HG03139 (cell line): ENCODE results near the gene EFHD2.
A peak's percentile ranks its signal among the peaks of the same experiment; 100 is the strongest.
"Not testable (repeated sequence)": the region's sequence is repeated elsewhere in the genome, so short reads cannot be mapped to it uniquely, and the experiment has no call there.

Experiments used
- ATAC-seq: cut with Tn5 transposase; IDR thresholded peaks from one replicate; pipeline ENCODE4 v1.9.1; 2021; ENCODE audit not compliant: unreplicated experiment

The EFHD2 gene

DNA sequence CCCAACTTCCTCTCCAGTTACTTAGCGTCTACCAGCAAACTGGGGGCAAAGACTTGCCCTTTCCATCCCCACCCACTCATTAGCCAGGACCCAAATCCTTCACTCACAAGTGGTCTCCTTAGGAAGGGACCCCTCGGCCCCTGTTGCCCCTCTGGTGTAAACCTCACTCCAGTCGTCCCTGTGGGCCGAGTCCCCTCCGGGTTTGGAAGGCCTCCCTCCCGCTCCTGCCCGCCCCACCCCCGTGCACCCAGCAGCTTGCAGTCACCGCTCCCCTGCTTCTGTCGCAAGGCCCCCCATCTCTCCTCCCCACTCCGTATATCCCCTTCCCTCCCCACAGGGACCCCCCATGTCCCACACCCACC, 1.2 kb downstream of the EFHD2 start:
- ATAC-seq = no peak

DNA sequence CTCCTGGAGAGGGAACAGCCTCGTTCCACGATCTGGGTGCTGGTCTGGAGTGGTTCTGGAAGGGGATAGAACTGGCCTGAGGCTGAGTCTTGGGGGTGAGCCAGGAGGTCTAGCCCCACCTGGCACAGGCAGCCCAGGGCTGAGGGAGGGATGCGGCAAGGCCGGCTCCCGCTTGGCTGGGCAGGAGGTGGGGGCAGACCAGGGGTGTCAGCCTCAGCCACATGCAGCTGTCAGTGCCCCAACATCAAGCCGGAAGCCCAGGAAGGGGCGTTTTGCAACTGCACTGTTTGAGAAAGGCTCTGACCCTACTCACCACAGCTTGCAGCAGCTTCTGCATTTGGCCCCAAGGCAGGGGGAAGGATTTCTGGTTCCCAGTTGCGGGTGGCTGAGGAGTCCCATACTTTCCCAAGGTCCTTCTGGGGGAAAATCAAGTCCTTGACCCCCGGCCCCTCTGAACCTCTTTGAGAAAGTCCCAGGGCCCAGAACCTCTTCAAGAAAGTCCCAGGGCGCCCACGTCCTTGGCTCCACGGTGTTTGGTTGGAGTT, 2.0 kb downstream of the EFHD2 start:
- peak; percentile 49 for ATAC-seq

DNA sequence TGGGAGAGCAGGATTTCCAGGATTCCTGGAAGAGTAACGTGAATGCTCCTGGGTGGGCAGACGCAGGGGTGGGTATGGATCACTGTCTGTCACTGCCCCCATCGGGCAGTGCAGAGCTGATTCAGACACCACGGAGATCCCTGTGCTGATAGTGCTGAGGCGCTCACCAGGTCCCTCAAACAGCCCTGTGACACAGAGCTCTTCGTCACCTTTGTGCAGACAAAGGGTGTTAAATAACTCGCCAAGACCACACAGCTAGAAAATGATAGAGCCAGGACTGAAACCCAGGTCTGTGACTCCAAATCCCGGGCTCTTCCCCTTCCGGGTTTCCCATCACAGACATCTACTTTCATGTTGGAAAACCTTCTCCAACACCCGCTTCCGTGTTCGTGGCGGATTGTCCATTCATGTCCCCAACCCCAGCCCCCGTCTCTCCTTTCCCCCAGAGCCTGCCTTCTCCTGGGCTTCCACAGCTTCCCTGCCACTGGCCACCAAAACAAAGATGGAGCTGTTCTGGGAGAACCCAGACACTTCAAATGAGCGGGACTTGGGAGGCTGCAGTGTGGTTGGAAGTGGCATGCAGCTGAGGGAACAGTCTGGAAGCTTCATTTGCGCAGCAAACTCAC, 2.6 kb downstream of the EFHD2 start:
- ATAC-seq = no peak

DNA sequence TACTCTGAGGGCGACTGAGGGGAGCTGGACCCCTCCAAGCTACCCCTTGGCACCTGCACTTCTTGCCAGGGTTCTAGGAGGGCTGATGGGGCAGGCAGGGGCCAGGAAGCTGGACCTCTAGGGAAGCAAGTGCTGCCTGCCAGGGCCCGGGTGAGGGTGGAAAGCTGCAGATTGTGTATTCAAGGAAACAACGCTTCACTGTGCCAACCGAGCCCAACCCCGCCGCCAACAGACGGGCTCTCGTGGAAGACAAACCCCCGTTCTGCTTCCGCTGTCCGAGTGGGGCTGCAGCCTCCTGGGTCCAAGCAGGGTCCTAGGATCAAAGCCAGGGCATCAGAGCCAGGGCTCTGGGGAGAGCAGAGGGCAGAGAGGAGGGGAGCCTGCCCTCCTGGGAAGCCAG, 3.2 kb downstream of the EFHD2 start:
- no peak for ATAC-seq

DNA sequence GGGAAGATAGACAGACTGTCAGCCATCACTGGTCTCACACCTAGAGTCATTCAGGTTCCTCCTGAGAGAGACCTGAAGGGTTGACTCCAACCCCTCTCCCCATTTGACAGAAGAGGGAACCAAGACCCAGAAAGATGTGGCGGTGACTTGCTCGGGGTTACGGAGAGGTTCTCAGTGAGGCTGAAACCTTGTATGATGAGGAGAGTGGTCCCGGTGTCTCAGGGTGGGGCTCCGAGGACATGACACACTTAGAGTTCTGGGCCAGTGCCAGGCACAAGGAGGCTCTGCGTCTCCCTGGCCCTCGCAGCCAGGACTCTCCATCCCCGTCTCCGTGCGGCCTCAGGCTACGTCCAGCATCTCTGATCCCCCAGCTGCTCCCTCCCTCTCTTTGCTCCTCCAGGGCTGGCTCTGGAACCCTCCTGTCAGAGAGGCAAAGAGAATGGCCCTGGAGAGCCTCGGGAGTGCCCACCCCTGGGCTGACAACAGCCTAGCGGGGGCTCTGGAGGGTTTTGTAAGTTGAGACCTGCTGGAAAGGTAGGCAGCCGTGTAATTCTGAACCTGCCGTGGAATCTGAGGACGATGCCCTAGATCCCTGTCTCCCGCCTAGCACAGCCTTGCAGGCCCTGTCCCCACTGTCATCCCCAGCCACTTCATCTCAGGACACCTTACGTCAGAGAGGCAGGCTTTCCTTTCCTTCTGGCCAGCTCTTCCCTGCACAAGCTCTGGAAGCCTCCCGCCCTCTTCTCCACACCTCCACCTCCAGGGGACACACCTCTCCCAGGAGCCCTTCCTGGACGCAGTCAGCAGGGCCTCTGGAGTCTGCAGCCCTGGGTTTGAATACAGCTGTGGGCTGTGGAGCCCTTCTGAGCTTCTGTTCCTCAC, 4.1 kb downstream of the EFHD2 start:
- ATAC-seq = no peak

DNA sequence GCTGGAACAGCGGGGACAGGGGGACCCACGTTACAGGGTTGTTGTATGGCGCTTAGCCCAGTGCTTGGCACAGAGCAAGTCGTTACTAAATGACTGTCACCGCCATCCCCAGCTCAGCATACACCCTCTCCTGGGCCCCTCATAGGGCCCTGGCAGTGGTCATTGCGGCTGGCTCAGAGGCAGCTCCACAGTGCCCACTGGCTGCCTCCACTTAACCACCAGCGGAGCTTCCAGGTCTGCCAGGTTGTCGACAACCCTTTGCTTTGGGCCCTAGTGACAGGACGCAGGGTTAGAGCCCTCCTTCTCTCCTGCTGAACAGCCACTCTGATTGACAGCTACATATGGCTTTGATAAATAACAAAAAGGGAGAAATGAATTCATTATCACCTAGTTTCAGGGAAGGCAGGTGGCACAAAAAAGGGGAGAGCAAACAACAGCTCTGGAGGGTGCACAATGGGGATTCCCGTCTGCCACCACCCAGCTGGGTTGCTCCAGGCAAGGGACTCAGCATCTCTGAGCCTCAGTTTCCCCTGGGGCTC, 4.8 kb downstream of the EFHD2 start:
- no peak for ATAC-seq

DNA sequence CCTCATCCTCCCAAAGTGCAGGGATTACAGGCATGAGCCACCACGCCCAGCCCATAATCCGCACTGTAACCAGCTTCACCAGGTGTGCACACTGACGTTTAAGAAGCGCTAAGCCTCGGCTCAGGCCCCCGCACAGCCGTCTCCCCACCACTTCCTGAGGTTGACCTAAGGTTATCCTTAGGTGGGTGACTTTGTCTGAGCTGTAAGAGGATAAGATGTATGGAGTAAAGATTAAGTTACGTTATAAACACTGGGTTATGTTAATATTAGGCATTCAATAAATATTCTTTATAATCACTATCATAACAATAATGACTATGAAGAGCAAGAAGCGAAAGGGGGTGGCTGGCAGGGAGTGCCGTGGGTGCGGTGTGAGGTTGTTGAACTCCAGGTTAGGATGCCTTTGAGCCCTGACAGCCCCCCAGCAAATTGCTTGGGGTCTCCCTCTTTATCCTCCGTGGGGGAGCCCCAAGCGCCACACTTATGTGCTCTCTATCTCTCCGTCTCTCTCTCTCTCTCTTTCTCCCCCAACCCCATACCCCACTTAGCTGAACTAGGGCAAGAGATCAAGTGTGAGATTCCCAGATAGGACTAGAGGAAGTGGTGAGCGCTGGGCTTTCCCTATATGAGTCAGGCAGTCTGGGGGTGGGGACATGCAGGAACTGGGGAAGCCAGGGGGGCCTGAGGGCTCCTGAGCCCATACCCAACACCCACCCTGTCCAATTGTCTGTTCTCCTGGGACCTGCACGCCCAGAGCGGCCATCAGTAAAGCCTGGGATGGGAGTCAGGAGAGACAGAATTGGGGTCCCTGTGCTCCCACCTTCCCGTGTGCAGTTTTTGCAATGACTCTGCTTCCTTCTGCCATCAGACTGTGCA, 7.6 kb downstream of the EFHD2 start:
- ATAC-seq = peak; percentile 42

DNA sequence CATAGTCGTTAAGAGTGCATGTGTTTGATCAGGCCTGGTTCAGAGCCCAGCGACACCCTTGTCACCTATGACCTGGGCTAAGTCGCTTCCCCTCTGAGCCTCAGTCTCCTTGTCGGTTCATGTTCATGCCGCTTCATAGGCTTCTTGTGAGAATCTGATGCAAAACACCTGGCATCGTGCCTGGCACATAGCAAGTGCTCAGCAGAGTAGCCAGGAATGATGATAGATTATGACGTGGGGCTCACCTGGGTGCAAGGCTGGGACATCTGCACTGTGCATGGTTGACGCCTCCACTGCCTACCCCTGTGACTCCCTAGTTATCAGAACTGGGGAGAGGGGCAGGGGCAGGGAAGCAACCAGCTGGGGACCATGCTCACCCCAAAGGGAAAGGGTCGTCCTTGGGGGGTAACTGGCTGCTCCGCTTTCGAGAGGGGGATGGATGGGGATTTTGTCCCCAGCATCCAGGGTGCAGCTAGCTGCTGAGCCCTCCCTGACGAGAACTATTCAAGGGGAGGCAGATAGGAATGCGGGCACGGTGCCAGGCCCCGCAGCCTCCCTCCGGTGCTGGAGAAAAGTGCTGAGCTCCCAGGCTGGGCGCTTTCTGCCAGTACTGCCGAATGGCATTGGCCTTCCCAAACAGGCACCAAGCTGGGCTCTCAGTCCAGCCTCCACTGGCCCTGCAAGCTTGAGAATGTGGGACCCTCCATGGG, 9.3 kb downstream of the EFHD2 start:
- no peak for ATAC-seq

DNA sequence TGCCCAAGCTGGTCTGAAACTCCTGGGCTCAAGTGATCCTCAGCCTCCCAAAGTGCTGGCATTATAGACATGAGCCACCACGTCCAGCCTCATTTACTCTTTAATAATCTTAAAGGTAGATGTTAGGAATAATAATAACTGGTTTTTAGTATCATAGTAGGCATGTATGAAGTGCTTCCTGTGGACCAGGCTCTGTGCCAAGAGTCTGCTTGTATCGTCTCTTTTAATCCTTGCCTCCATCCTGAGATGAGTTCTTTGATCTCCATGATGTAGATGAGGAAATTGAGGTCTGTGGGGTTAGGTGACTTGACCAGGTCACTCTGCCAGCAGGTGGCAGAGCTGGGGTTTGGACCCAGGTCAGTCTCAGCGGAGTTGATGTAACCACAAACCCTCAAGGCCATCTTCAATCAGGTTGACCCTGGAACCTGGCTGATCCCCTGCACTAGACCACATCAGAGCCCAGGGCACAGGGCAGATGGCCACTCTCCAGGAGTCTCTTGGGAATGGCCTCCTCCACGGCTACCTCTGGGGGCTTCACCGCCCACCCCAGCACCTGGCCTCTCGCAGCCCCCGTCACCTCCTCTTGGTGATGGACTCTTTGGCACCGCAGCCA, 11.3 kb downstream of the EFHD2 start:
- ATAC-seq = no peak

DNA sequence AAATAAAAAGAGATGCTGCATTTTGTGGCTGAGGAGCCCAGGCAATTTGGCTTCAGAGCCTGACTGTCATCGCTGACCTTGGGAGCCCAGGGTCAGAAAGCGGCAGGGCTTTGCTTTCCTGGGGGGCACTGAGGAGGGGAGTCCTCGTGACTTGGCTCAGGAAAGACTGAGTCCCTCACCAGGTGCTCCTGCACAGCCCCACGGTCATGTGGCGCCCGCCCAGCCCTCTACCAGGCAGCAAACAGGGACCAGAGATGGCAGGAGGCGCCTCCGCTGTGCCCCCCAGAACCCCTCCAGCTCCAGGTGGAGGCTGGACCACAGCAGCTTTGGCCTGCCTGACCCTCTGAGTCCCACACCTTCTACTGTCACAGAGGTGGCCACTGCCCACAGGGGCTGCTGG, 13.2 kb downstream of the EFHD2 start:
- no peak for ATAC-seq

DNA sequence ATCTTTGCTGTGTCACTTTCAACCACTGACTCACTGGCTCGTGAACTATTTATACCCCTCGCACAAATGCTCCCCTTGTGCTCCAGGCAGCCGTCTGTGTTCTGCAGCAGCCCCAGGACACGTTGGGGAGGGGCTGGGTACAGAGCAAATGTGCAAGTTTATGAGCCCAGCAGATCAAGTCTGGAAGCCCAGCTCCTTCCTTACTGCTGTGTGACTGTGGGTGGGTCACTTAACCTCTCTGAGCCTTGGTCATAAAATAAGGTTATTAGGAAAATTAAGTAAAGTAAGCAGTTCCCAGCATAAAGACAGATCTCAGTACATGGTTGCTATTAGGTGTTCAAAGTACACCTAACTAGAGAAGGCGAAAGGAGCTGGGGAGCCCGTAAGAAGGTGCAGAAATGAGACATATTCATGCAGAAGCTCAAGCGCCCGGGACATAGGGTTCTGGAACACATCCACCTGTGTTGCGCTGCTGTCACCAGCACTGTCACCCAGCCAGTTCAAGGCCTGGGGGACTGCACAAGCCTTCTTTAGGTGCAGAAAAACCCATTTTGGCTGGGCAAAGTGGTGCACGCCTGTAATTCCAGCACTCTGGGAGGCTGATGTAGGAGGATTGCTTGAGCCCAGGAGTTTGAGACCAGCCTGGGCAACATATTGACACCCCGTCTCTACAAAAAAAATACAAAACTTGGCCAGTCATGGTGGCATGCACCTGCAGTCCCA, 13.8 kb downstream of the EFHD2 start:
- ATAC-seq = no peak

DNA sequence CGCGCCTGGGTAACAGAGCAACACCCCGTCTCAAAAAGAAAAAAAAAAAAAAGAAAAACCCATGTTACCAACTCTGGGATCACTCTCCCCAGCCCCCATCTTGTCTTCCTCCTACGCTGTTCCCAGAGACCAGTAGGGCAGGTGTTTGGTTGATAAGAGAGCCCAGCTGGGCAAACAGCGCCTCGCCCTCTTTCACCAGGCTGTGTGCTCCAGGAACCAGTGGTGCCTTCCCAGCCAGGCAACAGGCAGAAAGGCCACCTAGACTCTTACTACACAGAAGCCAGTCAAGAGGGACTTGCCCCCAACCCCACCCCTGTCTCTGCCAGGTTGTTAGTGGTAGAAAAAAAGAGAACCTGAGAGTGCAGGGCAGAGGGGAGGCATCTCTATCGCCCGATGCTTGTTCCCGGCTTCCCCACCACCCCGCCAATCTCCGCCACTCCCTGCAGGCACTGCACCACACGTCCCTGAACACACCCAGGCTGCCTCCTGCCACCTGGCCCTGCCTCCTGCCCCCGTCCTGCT, 14.5 kb downstream of the EFHD2 start:
- ATAC-seq = no peak

DNA sequence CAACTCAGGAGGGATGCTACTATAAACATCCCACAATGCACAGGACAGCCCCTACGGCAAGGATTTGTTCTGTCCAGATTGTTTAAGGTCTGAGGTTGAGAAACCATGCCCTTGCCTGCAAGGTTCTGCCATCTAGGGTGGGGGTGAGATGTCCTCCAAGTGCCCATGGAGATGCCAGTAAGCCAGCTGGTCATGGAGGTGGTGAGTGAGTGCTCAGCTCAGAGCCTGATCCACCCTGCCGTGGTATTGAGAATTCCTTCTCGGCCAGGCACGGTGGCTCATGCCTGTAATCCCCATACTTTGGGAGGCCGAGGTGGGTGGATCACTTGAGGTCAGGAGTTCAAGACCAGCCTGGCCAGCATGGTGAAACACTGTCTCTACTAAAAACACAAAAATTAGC, 15.3 kb downstream of the EFHD2 start:
- ATAC-seq = no peak

DNA sequence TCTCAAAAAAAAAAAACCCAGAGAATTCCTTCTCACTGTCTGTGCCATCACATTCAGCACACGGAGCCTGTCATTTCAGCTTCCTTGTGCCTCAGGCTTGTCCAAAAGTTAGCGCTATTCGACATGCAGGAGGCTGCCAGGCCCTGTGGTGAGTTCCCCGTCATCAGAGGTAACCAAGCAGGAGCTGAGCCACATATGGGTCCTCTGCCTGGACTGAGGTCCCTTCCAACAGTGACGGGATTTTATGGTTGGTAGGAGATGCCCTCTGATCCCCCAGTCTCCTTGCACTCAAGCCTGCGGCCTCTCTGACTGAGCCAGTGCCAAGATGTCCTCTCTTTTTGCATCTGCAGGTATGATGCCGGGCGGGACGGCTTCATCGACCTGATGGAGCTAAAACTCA, 15.8 kb downstream of the EFHD2 start:
- no peak for ATAC-seq

DNA sequence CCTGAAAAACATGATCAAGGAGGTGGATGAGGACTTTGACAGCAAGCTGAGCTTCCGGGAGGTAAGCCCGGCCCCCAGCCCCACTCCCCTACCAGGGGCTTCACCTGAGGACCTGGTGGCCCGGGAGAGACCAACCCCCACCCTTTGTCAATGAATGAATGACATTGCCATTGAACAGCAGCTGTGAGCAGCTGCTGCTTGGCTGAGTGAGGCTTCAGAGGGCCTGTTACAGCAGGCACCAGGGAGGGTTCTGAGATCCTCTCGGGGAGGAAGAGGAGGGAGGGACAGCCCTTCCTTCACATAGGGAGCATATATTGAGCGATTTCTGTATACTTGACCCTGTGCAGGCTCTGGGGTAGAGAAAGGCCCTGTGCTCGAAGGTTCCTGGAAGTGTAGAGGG, 16.3 kb downstream of the EFHD2 start:
- ATAC-seq = no peak

DNA sequence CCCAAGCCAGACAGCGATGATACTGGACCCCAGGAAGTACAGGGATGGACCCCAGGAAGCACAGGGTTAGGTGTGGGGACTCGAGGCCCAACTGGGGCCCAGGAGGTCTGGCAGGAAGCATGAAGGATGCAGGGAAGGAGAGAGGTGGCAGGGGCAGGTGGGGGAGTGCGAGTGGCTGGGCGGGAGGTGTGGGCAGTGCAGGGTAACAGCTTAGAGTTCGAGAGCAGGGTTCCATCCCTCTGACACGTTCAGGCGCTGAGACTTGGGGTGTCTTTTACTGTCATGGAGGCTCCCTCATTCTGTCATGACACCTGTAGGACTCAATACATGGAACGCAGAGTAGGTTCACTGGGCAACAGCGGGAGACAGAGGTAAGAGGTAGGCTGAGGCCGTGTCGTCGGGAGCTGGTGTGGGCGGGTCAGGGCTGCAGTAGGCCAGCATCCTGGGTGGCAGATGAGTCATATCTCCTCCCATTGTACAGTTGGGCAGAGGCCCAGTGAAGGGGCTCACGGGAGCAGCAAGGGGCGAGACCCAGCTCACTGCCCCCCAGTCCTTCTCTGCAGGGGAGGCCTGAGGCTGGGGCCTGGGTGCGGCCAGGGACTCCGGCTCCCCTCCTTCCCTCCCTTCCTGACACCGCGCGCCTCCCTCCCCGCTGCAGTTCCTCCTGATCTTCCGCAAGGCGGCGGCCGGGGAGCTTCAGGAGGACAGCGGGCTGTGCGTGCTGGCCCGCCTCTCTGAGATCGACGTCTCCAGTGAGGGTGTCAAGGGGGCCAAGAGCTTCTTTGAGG, 17.0 kb downstream of the EFHD2 start:
- ATAC-seq = no peak

DNA sequence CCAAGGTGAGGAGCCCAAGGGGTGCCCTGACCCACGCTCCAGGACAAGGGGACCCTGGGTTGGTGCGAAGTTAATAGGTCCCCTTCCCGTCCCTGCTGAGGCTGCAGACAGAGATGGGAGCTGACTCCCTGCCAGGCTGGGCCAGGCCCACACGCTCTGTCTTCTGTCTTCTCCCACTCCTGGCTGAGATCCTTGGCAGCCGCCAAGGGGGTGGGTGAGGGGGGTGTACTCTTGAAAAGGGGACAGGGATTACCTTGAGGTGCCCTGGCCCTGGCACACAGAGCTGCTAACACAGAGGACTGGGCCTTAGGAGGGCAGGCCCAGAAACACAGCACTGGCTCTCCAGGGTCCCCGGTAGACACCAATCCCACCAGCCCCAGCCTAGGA, 17.6 kb downstream of the EFHD2 start:
- no peak for ATAC-seq

DNA sequence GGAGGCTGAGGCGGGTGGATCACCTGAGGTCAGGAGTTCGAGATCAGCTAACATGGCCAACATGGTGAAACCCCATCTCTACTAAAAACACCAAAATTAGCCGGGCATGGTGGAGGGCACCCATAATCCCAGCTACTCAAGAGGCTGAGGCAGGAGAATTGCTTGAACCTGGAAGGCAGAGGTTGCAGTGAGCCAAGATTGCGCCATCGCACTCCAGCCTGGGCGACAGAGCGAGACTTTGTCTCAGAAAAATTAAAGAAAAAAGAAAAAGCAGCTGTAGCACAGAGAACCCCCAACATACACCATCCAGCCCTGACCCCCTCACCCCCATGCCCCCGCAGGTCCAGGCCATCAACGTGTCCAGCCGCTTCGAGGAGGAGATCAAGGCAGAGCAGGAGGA, 18.6 kb downstream of the EFHD2 start:
- not testable (repeated sequence) for ATAC-seq
